ENCODE data around the gene DHX35. TPM values are rescaled to one million over a fixed set of nuclear protein-coding genes. Genes with fewer than 3 reads are reported as not detected.

DHX35 gene
- total and polyA plus RNA-seq, 10 of the 15 experiments (the other 5 are each of a cell fraction or from before 2014, with no cell fraction given), result 4.3 to 21.6 (median 14.9) TPM

DNA sequence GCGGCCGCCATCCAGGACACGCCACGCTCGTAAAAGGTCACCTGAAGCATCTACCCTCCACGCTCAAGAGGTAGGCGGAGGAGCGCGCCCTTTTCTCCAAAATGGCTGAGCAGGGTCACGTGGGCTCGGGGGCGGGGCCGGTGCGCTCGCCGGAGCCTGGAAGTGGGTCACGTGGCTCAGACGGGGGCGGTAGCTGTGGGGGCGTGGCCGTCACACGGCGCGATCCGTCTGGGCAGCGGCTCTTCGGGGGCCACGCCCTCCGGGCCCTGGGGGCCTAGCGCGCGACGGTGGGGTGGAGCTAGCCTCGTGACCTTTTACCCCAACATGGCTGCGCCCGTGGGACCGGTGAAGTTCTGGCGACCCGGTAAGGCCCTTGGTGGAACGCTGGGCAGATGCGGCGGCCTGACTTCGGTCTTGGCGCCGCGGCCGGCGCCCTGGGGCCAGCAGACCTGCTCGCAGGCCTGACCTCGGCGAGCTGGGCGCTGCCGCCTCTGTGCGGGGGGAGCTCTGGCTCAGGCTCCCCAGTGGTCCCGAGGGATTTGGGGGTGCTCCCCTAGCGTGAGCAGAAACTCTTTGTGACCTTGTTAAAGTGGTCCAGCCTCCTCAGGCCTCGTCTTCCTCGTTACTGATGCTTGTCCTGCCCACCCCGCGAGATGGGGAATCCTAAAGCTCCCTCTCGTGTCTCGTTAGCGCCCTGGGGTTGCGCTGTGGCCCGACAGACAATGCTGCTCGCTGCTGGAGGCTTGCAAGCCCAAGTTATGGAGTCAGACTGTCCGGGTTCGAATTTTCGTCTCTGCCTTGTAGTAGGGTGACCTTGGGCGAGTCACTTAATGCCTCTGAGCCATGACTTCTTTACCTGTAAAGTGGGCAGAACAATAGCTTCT is at the start of gene DHX35 (continued):
- TF ChIP-seq, protein P1, sequence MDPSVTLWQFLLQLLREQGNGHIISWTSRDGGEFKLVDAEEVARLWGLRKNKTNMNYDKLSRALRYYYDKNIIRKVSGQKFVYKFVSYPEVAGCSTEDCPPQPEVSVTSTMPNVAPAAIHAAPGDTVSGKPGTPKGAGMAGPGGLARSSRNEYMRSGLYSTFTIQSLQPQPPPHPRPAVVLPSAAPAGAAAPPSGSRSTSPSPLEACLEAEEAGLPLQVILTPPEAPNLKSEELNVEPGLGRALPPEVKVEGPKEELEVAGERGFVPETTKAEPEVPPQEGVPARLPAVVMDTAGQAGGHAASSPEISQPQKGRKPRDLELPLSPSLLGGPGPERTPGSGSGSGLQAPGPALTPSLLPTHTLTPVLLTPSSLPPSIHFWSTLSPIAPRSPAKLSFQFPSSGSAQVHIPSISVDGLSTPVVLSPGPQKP (IDR thresholded peaks at IDR 0.05; ENCODE audit: low read depth, low read length), result 0 out of 2 replicates have a peak, but pooled peaks have one; percentile 50
- TF ChIP-seq, protein P2, sequence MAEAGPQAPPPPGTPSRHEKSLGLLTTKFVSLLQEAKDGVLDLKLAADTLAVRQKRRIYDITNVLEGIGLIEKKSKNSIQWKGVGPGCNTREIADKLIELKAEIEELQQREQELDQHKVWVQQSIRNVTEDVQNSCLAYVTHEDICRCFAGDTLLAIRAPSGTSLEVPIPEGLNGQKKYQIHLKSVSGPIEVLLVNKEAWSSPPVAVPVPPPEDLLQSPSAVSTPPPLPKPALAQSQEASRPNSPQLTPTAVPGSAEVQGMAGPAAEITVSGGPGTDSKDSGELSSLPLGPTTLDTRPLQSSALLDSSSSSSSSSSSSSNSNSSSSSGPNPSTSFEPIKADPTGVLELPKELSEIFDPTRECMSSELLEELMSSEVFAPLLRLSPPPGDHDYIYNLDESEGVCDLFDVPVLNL (IDR thresholded peaks at IDR 0.05; ENCODE audit: low read depth, low read length), result peak; percentile 84
- peak; percentile 97 for TF ChIP-seq YY1 (IDR thresholded peaks at IDR 0.05; ENCODE audit: low read depth, low read length)
- TF ChIP-seq, protein P3, sequence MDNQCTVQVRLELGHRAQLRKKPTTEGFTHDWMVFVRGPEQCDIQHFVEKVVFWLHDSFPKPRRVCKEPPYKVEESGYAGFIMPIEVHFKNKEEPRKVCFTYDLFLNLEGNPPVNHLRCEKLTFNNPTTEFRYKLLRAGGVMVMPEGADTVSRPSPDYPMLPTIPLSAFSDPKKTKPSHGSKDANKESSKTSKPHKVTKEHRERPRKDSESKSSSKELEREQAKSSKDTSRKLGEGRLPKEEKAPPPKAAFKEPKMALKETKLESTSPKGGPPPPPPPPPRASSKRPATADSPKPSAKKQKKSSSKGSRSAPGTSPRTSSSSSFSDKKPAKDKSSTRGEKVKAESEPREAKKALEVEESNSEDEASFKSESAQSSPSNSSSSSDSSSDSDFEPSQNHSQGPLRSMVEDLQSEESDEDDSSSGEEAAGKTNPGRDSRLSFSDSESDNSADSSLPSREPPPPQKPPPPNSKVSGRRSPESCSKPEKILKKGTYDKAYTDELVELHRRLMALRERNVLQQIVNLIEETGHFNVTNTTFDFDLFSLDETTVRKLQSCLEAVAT (IDR thresholded peaks at IDR 0.05), result peak; percentile 66; the same call in 1 of the 2 replicates
- no peak for TF ChIP-seq ZNF217 (IDR thresholded peaks at IDR 0.05)
- no peak for TF ChIP-seq WRNIP1 (IDR thresholded peaks at IDR 0.05; ENCODE audit: borderline replicate concordance, low read depth, low read length)
- peak; percentile 42; the same call in 1 of the 2 replicates for TF ChIP-seq SMARCA5 (IDR thresholded peaks at IDR 0.05)
- no peak for TF ChIP-seq ZZZ3 (IDR thresholded peaks at IDR 0.05; ENCODE audit: control insufficient read depth, insufficient read length, low read depth)
- TF ChIP-seq, protein P4, sequence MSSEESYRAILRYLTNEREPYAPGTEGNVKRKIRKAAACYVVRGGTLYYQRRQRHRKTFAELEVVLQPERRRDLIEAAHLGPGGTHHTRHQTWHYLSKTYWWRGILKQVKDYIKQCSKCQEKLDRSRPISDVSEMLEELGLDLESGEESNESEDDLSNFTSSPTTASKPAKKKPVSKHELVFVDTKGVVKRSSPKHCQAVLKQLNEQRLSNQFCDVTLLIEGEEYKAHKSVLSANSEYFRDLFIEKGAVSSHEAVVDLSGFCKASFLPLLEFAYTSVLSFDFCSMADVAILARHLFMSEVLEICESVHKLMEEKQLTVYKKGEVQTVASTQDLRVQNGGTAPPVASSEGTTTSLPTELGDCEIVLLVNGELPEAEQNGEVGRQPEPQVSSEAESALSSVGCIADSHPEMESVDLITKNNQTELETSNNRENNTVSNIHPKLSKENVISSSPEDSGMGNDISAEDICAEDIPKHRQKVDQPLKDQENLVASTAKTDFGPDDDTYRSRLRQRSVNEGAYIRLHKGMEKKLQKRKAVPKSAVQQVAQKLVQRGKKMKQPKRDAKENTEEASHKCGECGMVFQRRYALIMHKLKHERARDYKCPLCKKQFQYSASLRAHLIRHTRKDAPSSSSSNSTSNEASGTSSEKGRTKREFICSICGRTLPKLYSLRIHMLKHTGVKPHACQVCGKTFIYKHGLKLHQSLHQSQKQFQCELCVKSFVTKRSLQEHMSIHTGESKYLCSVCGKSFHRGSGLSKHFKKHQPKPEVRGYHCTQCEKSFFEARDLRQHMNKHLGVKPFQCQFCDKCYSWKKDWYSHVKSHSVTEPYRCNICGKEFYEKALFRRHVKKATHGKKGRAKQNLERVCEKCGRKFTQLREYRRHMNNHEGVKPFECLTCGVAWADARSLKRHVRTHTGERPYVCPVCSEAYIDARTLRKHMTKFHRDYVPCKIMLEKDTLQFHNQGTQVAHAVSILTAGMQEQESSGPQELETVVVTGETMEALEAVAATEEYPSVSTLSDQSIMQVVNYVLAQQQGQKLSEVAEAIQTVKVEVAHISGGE (CRISPR knock-in tag; IDR thresholded peaks at IDR 0.05), result no peak
- TF ChIP-seq HDAC2 (IDR thresholded peaks at IDR 0.05), result 0 out of 2 replicates have a peak, but pooled peaks have one; percentile 71
- TF ChIP-seq POLR2AphosphoS5 (IDR thresholded peaks at IDR 0.05; ENCODE audit: low read length), result peak; percentile 83
- TF ChIP-seq RB1 (IDR thresholded peaks at IDR 0.05; ENCODE audit: borderline replicate concordance), result peak; percentile 91; the same call in 1 of the 2 replicates
- TF ChIP-seq RCOR1 (conservative IDR thresholded peaks at IDR 0.05; ENCODE audit: low read depth, low read length), result peak; percentile 62; the same call in 1 of the 2 replicates
- peak; percentile 98 for TF ChIP-seq NR2F1 (conservative IDR thresholded peaks at IDR 0.05)
- TF ChIP-seq, protein P5, sequence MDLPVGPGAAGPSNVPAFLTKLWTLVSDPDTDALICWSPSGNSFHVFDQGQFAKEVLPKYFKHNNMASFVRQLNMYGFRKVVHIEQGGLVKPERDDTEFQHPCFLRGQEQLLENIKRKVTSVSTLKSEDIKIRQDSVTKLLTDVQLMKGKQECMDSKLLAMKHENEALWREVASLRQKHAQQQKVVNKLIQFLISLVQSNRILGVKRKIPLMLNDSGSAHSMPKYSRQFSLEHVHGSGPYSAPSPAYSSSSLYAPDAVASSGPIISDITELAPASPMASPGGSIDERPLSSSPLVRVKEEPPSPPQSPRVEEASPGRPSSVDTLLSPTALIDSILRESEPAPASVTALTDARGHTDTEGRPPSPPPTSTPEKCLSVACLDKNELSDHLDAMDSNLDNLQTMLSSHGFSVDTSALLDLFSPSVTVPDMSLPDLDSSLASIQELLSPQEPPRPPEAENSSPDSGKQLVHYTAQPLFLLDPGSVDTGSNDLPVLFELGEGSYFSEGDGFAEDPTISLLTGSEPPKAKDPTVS (IDR thresholded peaks at IDR 0.05; ENCODE audit: low read depth, low read length), result no peak; the same call in 1 of the 2 replicates
- TF ChIP-seq, protein P6, sequence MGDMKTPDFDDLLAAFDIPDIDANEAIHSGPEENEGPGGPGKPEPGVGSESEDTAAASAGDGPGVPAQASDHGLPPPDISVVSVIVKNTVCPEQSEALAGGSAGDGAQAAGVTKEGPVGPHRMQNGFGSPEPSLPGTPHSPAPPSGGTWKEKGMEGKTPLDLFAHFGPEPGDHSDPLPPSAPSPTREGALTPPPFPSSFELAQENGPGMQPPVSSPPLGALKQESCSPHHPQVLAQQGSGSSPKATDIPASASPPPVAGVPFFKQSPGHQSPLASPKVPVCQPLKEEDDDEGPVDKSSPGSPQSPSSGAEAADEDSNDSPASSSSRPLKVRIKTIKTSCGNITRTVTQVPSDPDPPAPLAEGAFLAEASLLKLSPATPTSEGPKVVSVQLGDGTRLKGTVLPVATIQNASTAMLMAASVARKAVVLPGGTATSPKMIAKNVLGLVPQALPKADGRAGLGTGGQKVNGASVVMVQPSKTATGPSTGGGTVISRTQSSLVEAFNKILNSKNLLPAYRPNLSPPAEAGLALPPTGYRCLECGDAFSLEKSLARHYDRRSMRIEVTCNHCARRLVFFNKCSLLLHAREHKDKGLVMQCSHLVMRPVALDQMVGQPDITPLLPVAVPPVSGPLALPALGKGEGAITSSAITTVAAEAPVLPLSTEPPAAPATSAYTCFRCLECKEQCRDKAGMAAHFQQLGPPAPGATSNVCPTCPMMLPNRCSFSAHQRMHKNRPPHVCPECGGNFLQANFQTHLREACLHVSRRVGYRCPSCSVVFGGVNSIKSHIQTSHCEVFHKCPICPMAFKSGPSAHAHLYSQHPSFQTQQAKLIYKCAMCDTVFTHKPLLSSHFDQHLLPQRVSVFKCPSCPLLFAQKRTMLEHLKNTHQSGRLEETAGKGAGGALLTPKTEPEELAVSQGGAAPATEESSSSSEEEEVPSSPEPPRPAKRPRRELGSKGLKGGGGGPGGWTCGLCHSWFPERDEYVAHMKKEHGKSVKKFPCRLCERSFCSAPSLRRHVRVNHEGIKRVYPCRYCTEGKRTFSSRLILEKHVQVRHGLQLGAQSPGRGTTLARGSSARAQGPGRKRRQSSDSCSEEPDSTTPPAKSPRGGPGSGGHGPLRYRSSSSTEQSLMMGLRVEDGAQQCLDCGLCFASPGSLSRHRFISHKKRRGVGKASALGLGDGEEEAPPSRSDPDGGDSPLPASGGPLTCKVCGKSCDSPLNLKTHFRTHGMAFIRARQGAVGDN (IDR thresholded peaks at IDR 0.05), result peak; percentile 56
